NCI-H2081 treated with DMSO at 0.1 percent for 48 hours (cell line): ENCODE results near the gene BNIP5.

Experiments used
- DNase-seq: peaks from one replicate; lab custom pipeline; 2025; lab: John Stamatoyannopoulos, UW

Gene BNIP5

GRCh38 chr6:36296240-36296639 is 40.4 kb downstream of the BNIP5 start:
- DNase-seq = no peak

GRCh38 chr6:36292170-36292569 is 44.5 kb downstream of the BNIP5 start:
- DNase-seq = no peak

- DNase-seq = no peak
These were observed 45.7 kb downstream of the BNIP5 start for GRCh38 chr6:36290668-36291620.

GRCh38 chr6:36289281-36289878 is 47.3 kb downstream of the BNIP5 start:
- DNase-seq = no peak

- DNase-seq = no peak
These were observed 49.8 kb downstream of the BNIP5 start for GRCh38 chr6:36286858-36287257.

GRCh38 chr6:36285797-36286196 is 50.9 kb downstream of the BNIP5 start:
- DNase-seq = no peak

- DNase-seq = no peak
These were observed 51.5 kb downstream of the BNIP5 start for GRCh38 chr6:36285187-36285671.

- no peak for DNase-seq
These were observed 52.3 kb downstream of the BNIP5 start for GRCh38 chr6:36284359-36284758.

GRCh38 chr6:36283608-36284007 is 53.1 kb downstream of the BNIP5 start:
- DNase-seq = no peak

GRCh38 chr6:36280983-36281382 is 55.7 kb downstream of the BNIP5 start:
- no peak for DNase-seq

- DNase-seq = no peak
These were observed 56.2 kb downstream of the BNIP5 start for GRCh38 chr6:36280467-36280866.

- DNase-seq = no peak
These were observed 58.7 kb downstream of the BNIP5 start for GRCh38 chr6:36277946-36278470.

- no peak for DNase-seq
These were observed 59.8 kb downstream of the BNIP5 start for GRCh38 chr6:36276581-36277536.

- no peak for DNase-seq
These were observed 62.7 kb downstream of the BNIP5 start for GRCh38 chr6:36273802-36274514.

GRCh38 chr6:36273067-36273466 is 63.6 kb downstream of the BNIP5 start:
- DNase-seq = no peak

- DNase-seq = no peak
These were observed 64.5 kb downstream of the BNIP5 start for GRCh38 chr6:36272234-36272633.

GRCh38 chr6:36269834-36270705 is 66.6 kb downstream of the BNIP5 start, which contains the start of gene PNPLA1:
Gene PNPLA1 (plus strand): TSS chr6:36270060. CDS start chr6:36270460, 400 bp downstream.
- DNase-seq = no peak

GRCh38 chr6:36268478-36269275 is 68.0 kb downstream of the BNIP5 start:
- no peak for DNase-seq
